CD14-positive monocyte (primary cell): ENCODE results near the gene PPFIBP2. TPM values are rescaled to one million over a fixed set of nuclear protein-coding genes. Genes with fewer than 3 reads are reported as not detected.

ENCODE experiments used
- DNase-seq, 3 donors: peaks; one replicate each; pipeline ENCODE4 v3.0.0-alpha.2; 2011 to 2022
- H2AFZ ChIP-seq: 2 replicates; pipeline ENCODE4 v1.6.0; 2012; ENCODE audit warnings: mild to moderate bottlenecking, low read depth, low read length, inconsistent platforms; ENCODE audit not compliant: insufficient read depth, poor library complexity, severe bottlenecking
- H3K27ac ChIP-seq, 2 donors: 1 replicate in 1 of 2; 2 replicates in 1 of 2; pipeline ENCODE4 v1.5.1; 2012 to 2013; ENCODE audit warnings: low read length in 2 of 2, control low read depth in 1 of 2, inconsistent platforms in 1 of 2, low read depth in 1 of 2, mild to moderate bottlenecking in 1 of 2
- H3K27me3 ChIP-seq, 2 donors: one replicate each; pipeline versions ENCODE4 v1.6.0 to v1.6.1; 2011 to 2013; ENCODE audit warnings: low read length in 2 of 2; ENCODE audit not compliant: control insufficient read depth in 2 of 2, insufficient read depth in 2 of 2
- H3K36me3 ChIP-seq, 2 donors: replicated peaks in 1 of 2; 1 replicate in 1 of 2; 2 replicates in 1 of 2; pipeline versions ENCODE4 v1.5.1 to v1.6.1; 2012 to 2013; ENCODE audit warnings: low read length in 2 of 2, control low read depth in 1 of 2, inconsistent platforms in 1 of 2, mild to moderate bottlenecking in 1 of 2; ENCODE audit not compliant: insufficient read depth in 2 of 2, control insufficient read depth in 1 of 2
- H3K4me1 ChIP-seq, 2 donors: 1 replicate in 1 of 2; 2 replicates in 1 of 2; pipeline versions ENCODE4 v1.5.1 to v1.6.1; 2012 to 2013; ENCODE audit warnings: low read length in 2 of 2, control low read depth in 1 of 2, inconsistent platforms in 1 of 2, mild to moderate bottlenecking in 1 of 2, moderate library complexity in 1 of 2; ENCODE audit not compliant: insufficient read depth in 2 of 2, control insufficient read depth in 1 of 2
- H3K4me2 ChIP-seq: replicated peaks from 2 replicates; pipeline ENCODE3; 2012; ENCODE audit warnings: low read length, moderate library complexity, mild to moderate bottlenecking; ENCODE audit not compliant: poor library complexity, severe bottlenecking; ENCODE audit errors: extremely low read depth
- H3K4me3 ChIP-seq, 3 experiments: fragments of 200-600 bp in 1 of 3; sonication (generic) in 1 of 3; replicated peaks in 1 of 3; 1 replicate in 2 of 3; 2 replicates in 1 of 3; pipeline ENCODE4 v1.5.1; 2011 to 2013; ENCODE audit warnings: low read length in 3 of 3, mild to moderate bottlenecking in 3 of 3, control low read depth in 2 of 3, low read depth in 2 of 3, inconsistent platforms in 1 of 3, moderate library complexity in 1 of 3
- H3K79me2 ChIP-seq: 2 replicates; pipeline ENCODE4 v1.6.0; 2012; ENCODE audit warnings: mild to moderate bottlenecking, control low read depth, inconsistent platforms, low read length, moderate library complexity; ENCODE audit not compliant: insufficient read depth
- H3K9ac ChIP-seq: 2 replicates; pipeline ENCODE4 v1.6.0; 2017; ENCODE audit warnings: low read length, mild to moderate bottlenecking; ENCODE audit not compliant: insufficient read depth, poor library complexity, severe bottlenecking
- H3K9me3 ChIP-seq, 2 donors: replicated peaks in 1 of 2; 1 replicate in 1 of 2; 2 replicates in 1 of 2; pipeline versions ENCODE4 v1.5.1 to v1.6.1; 2012 to 2013; ENCODE audit warnings: low read length in 2 of 2, control low read depth in 1 of 2; ENCODE audit not compliant: control insufficient read depth in 1 of 2, insufficient read depth in 1 of 2
- H4K20me1 ChIP-seq: 2 replicates; pipeline ENCODE4 v1.6.0; 2012; ENCODE audit warnings: mild to moderate bottlenecking, low read length, control low read depth, moderate library complexity; ENCODE audit not compliant: insufficient read depth
- H3K27ac Mint-ChIP-seq, 7 donors: one replicate each; pipeline ENCODE4 v1.8.0; 2020; ENCODE audit warnings: mild to moderate bottlenecking in 7 of 7, mixed read lengths in 7 of 7, moderate library complexity in 6 of 7, inconsistent platforms in 2 of 7
- H3K27me3 Mint-ChIP-seq, 3 donors: one replicate each; pipeline ENCODE4 v1.8.0; 2021 to 2022; ENCODE audit warnings: low read depth in 3 of 3, mild to moderate bottlenecking in 3 of 3, mixed read lengths in 3 of 3, moderate library complexity in 3 of 3, inconsistent platforms in 1 of 3
- H3K36me3 Mint-ChIP-seq, 2 donors: one replicate each; pipeline ENCODE4 v1.8.0; 2020; ENCODE audit warnings: mixed read lengths in 2 of 2, inconsistent platforms in 1 of 2, mild to moderate bottlenecking in 1 of 2
- H3K4me1 Mint-ChIP-seq: one replicate; pipeline ENCODE4 v1.8.0; 2020; ENCODE audit warnings: mild to moderate bottlenecking, mixed read lengths
- H3K4me3 Mint-ChIP-seq, 2 donors: one replicate each; pipeline ENCODE4 v1.8.0; 2020; ENCODE audit warnings: mild to moderate bottlenecking in 2 of 2, mixed read lengths in 2 of 2, moderate library complexity in 1 of 2
- H3K9me3 Mint-ChIP-seq, 7 donors: one replicate each; pipeline ENCODE4 v1.8.0; 2020 to 2022; ENCODE audit warnings: mixed read lengths in 7 of 7, mild to moderate bottlenecking in 6 of 7, moderate library complexity in 6 of 7, inconsistent platforms in 2 of 7
- CTCF ChIP-seq: fragments of 200-600 bp; IDR thresholded peaks from one replicate; pipeline ENCODE4 v1.8.0; 2022; ENCODE audit warnings: antibody characterized with exemption, mild to moderate bottlenecking
- WGBS: methylation state at CpG from one replicate; pipeline ENCODE4 v1.1.5; 2013; ENCODE audit warnings: missing lambda C conversion rate; ENCODE audit not compliant: insufficient coverage; 5-methylcytosine and 5-hydroxymethylcytosine counted together
- intact Hi-C, 2 donors: fragments of 100-400 bp; cut with micrococcal nuclease; formaldehyde crosslinking; loops; one replicate each; pipeline versions ENCODE4 v1.15.0 to v1.15.1; 2023
- polyA plus RNA-seq, 3 donors: library from polyadenylated mRNA; depleted of rRNA in 1 of 3; unstranded in 2 of 3; stranded (reverse) in 1 of 3; fragments of 300-500 nt in 2 of 3; fragments of >200 nt in 1 of 3; fragmentation: Illumina TruSeq in 2 of 3; gene quantifications; 1 replicate in 2 of 3; 2 replicates in 1 of 3; pipeline ENCODE4 v1.2.3, GENCODE V29; 2012 to 2021

PPFIBP2 gene
- polyA plus RNA-seq, 3 donors: 5.9 to 41.6 (median 8.6) TPM

- Histone ChIP-seq H3K27ac (no peak overlapping the region), H3K9me3 (no peaks in the 10 kb centered on the region), H3K36me3 (peaks cover 63 to 100% of the 10 kb centered on the region in 2 donors), H4K20me1 (peaks cover 8% of the 10 kb centered on the region), H3K4me3 (no peak overlapping the region), H3K4me1 (no peaks in the 10 kb centered on the region), H3K79me2 (no peaks in the 10 kb centered on the region), H3K4me2 (no peak overlapping the region), H3K9ac (no peak overlapping the region), H3K27me3 (no peaks in the 10 kb centered on the region), H2AFZ (no peak overlapping the region)
- Mint-ChIP-seq H3K4me3 (no peak overlapping the region), H3K36me3 (peaks cover 93 to 96% of the 10 kb centered on the region in 2 donors), H3K4me1 (no peaks in the 10 kb centered on the region), H3K27ac (no peak overlapping the region), H3K9me3 (peaks cover 0 to 1% (median 0%) of the 10 kb centered on the region in 7 donors), H3K27me3 (peaks cover 0 to 4% (median 2%) of the 10 kb centered on the region in 3 donors)
- WGBS: 100% methylated on average over 1 of the region's 2 CpGs
- intact Hi-C loops: no loop called here
- DNase-seq: no peak
- TF ChIP-seq CTCF: no peak
Measured at GRCh38 chr11:7622721-7623120, 108.9 kb downstream of the PPFIBP2 start.

- no peak for TF ChIP-seq CTCF
- Histone ChIP-seq H3K27ac (no peak overlapping the region), H3K4me3 (no peak overlapping the region), H3K4me2 (no peak overlapping the region), H3K9me3 (no peaks in the 10 kb centered on the region), H3K4me1 (no peaks in the 10 kb centered on the region), H3K9ac (no peak overlapping the region), H4K20me1 (peaks cover 8% of the 10 kb centered on the region), H3K79me2 (no peaks in the 10 kb centered on the region), H2AFZ (no peak overlapping the region), H3K27me3 (no peaks in the 10 kb centered on the region), H3K36me3 (peaks cover 76 to 100% of the 10 kb centered on the region in 2 donors)
- Mint-ChIP-seq H3K27ac (no peak overlapping the region), H3K36me3 (peaks cover 96 to 97% of the 10 kb centered on the region in 2 donors), H3K4me1 (no peaks in the 10 kb centered on the region), H3K9me3 (no peaks in the 10 kb centered on the region), H3K27me3 (peaks cover 0 to 2% (median 0%) of the 10 kb centered on the region in 3 donors), H3K4me3 (no peak overlapping the region)
- no CpG with 5 or more reads among the region's 3 CpGs for WGBS
- intact Hi-C loops: no loop called here
- no peak for DNase-seq
Measured at GRCh38 chr11:7628660-7629059, 114.9 kb downstream of the PPFIBP2 start.
